AG04450 (cell line): Measurements from ENCODE around the gene FNDC3B. TPM values are rescaled to one million over a fixed set of nuclear protein-coding genes. Genes with fewer than 3 reads are reported as not detected.

ENCODE experiments used
- CTCF ChIA-PET: fragments of 300-600, 350-600 bp; formaldehyde crosslinking; extraction: SDS; loops from one replicate; lab custom pipeline; 2022; ENCODE audit warnings: antibody characterized with exemption, inconsistent platforms; lab: Charles Lee
- POLR2A ChIA-PET: fragments of 350-600 bp; formaldehyde crosslinking; extraction: SDS; loops from one replicate; lab custom pipeline; 2021; ENCODE audit warnings: antibody characterized with exemption, inconsistent platforms; lab: Yijun Ruan, JAX
- DNase-seq: peaks from one replicate; pipeline ENCODE4 v3.0.0-alpha.2; 2011; ENCODE audit warnings: low read depth, low spot score
- H3K27ac ChIP-seq: one replicate; pipeline ENCODE4 v1.5.1; 2012; ENCODE audit warnings: low read depth, low read length, control low read depth
- H3K27me3 ChIP-seq: one replicate; pipeline ENCODE4 v1.6.0; 2012; ENCODE audit warnings: low read length; ENCODE audit not compliant: control insufficient read depth, insufficient read depth
- H3K4me3 ChIP-seq: 2 replicates; pipeline ENCODE4 v1.5.1; 2011; ENCODE audit warnings: mild to moderate bottlenecking, low read depth, low read length, control low read depth
- H3K9me3 ChIP-seq: 2 replicates; pipeline ENCODE4 v1.5.1; 2012; ENCODE audit warnings: low read length; ENCODE audit not compliant: control insufficient read depth, insufficient read depth
- CTCF ChIP-seq: IDR thresholded peaks from 2 replicates; pipeline ENCODE4 v1.5.1; 2011; ENCODE audit warnings: low read depth, low read length, control low read depth, inconsistent platforms
- polyA plus RNA-seq: library from polyadenylated mRNA; depleted of rRNA; stranded (reverse); fragments of >200 nt; gene quantifications from 2 replicates; pipeline ENCODE4 v1.2.3, GENCODE V29; 2011

Gene FNDC3B
- polyA plus RNA-seq, 1 experiment, result 39.5 TPM

DNA sequence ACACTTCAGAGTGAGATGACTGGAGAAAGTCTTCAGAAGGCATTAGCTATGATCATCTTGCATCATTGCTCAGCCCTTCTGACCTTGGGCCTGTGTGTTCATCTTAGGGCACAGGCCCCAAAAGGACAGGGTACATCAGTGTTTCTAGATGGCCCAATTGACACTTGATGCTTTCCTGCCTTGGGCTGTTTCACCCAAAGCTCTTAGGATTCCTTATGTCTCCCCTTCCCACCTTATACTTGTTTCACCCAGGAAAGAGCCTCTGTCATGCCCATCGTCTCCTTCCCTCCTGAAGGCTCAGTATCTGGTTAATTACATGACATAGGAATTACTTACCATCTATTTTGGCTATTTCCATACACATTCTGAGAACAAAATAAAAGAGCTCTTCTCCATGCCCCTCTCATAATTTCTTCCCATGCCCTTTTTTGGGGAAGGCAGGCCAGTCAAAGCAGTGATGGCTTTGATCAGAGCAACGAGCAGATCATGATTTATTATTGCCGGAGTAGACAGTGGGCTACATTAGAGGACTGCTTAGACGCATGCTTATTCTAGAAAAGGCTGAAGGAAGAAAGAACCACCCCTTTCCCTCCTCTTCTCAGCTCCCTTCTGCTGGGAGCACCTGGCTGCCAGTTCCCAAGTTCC, 335.9 kb downstream of the FNDC3B start:
- no peak overlapping the region for H3K4me3 ChIP-seq
- no peaks in the 10 kb centered on the region for H3K27me3 ChIP-seq
- CTCF ChIA-PET, result interaction anchor here (1.2 kb wide), 1 partner anchor 291 kb away, joined by 6 read pairs; no protein-coding TSS in a partner anchor
- POLR2A ChIA-PET, result no interaction called here
- TF ChIP-seq CTCF, result no peak
- no peak overlapping the region for H3K27ac ChIP-seq
- DNase-seq, result no peak
- peaks cover 2% of the 10 kb centered on the region; the same call in 1 of the 2 replicates for H3K9me3 ChIP-seq

DNA sequence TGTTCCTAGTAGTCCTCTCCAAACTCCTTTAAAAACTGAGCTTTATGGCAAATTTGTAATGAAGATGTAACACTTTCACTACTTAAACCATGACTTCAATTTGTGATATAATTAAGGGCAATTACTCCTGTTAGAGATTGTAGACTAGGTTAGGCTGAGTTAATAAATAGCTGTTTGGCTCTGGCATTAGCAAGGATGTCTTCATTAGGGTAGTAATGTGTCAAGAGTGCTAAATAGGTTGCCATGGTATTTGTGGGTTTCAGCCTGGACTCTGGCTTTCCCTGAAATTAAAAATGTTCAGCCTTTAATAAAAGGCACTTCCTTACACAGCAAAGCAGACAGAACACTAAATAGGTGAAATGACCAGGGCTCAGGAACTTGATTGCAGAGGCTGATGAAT, 337.0 kb downstream of the FNDC3B start:
- Histone ChIP-seq H3K9me3 (peaks cover 2% of the 10 kb centered on the region; the same call in 1 of the 2 replicates), H3K27ac (no peak overlapping the region), H3K4me3 (no peak overlapping the region), H3K27me3 (no peaks in the 10 kb centered on the region)
- ChIA-PET CTCF (interaction anchor here (0.7 to 1.2 kb wide), 2 partner anchors 290 to 421 kb away, joined by 6 to 8 read pairs; no protein-coding TSS in a partner anchor), POLR2A (no interaction called here)
- no peak for TF ChIP-seq CTCF
- no peak for DNase-seq

GRCh38 chr3:172376881-172377280, 337.5 kb downstream of the FNDC3B start:
- CTCF ChIA-PET, result interaction anchor here (0.7 kb wide), 1 partner anchor 421 kb away, joined by 8 read pairs; no protein-coding TSS in a partner anchor
- H3K9me3 ChIP-seq, result peaks cover 2% of the 10 kb centered on the region; the same call in 1 of the 2 replicates
- no peak for DNase-seq
- H3K27ac ChIP-seq, result no peak overlapping the region
- POLR2A ChIA-PET, result no interaction called here
- TF ChIP-seq CTCF, result no peak
- H3K4me3 ChIP-seq, result no peak overlapping the region
- H3K27me3 ChIP-seq, result no peaks in the 10 kb centered on the region

GRCh38 chr3:172378439-172378838, 339.1 kb downstream of the FNDC3B start:
- H3K27me3 ChIP-seq, result no peaks in the 10 kb centered on the region
- H3K27ac ChIP-seq, result no peak overlapping the region
- peaks cover 2% of the 10 kb centered on the region; the same call in 1 of the 2 replicates for H3K9me3 ChIP-seq
- ChIA-PET CTCF (interaction anchor here (1.0 kb wide), 1 partner anchor 289 kb away, joined by 3 read pairs; no protein-coding TSS in a partner anchor), POLR2A (no interaction called here)
- no peak for DNase-seq
- no peak for TF ChIP-seq CTCF
- H3K4me3 ChIP-seq, result no peak overlapping the region

DNA sequence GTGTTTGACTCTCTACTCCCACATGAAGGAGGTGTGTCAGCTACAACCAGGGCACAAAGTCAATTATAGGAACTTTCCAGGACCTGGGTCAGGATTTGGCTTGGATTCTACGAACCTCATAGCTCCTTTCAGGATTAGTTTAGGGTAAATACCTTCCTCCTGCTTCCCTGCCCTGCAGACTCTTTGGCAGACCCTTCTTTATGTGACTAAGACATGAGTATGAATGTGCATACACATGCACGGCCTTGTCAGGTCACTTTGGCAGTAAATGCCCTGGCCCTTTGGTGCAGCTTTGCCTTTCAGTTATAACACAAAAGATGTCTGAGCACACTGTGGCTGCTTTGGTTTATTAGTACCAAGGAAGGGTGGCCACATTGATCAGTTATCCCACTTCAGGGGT, 340.0 kb downstream of the FNDC3B start:
- H3K27ac ChIP-seq, result no peak overlapping the region
- H3K27me3 ChIP-seq, result no peaks in the 10 kb centered on the region
- ChIA-PET POLR2A (no interaction called here), CTCF (no interaction called here)
- no peak overlapping the region for H3K4me3 ChIP-seq
- no peak for DNase-seq
- H3K9me3 ChIP-seq, result peaks cover 2% of the 10 kb centered on the region; the same call in 1 of the 2 replicates
- no peak for TF ChIP-seq CTCF
